GM12878 (cell line): Measurements from ENCODE around the gene CALHM4. TPM values are rescaled to one million over a fixed set of nuclear protein-coding genes. Genes with fewer than 3 reads are reported as not detected.

Experiments used
- polyA plus RNA-seq, 11 experiments: library from polyadenylated mRNA; depleted of rRNA in 4 of 11; unstranded in 6 of 11; stranded (reverse) in 5 of 11; fragments of >200 nt; fragmentation: Nextera tagmentation in 4 of 11; fragmentation: Illumina TruSeq in 1 of 11; extraction: Ambion mirVana in 4 of 11; extraction: Trizol in 1 of 11; gene quantifications; 1 replicate in 1 of 11; 2 replicates in 10 of 11; pipeline versions ENCODE4 v1.2.1 to v1.2.3, GENCODE V29; 2011 to 2016; ENCODE audit warnings: inconsistent platforms in 2 of 11, missing spikeins in 2 of 11, low read depth in 1 of 11
- total RNA-seq, 4 experiments: library from RNA; depleted of rRNA in 3 of 4; stranded (reverse); fragments of >200 nt in 3 of 4; fragmentation: Illumina TruSeq in 1 of 4; extraction: Trizol in 1 of 4; gene quantifications; 2 replicates each; pipeline versions ENCODE4 v1.2.1 to v1.2.3, GENCODE V29; 2013 to 2021

CALHM4 gene
- total and polyA plus RNA-seq, 10 of the 15 experiments (the other 5 are each of a cell fraction or from before 2014, with no cell fraction given) = not detected

Other genes with a start within 250 kb of the CALHM4 start
Only the 7 nearest of the 9 such genes appear.
- gene CALHM6, start 92.4 kb upstream of the CALHM4 start, total RNA-seq (2014; rRNA removed) = 1.2 and 1.5 TPM in 2 replicates
- 1.7 and 2.6 TPM in 2 replicates for gene CALHM6, start 92.4 kb upstream of the CALHM4 start, total RNA-seq (2014; rRNA removed; fragmentation: Illumina TruSeq; extraction: Trizol)
- 0.53 and 1.0 TPM in 2 replicates for gene CALHM6, start 92.4 kb upstream of the CALHM4 start, total RNA-seq (2021)
- gene CALHM6, start 92.4 kb upstream of the CALHM4 start, polyA plus RNA-seq (2011; rRNA removed) = 0.15 and 0.48 TPM in 2 replicates
- gene CALHM6, start 92.4 kb upstream of the CALHM4 start, polyA plus RNA-seq (2014; fragmentation: Illumina TruSeq; extraction: Trizol) = 0.93 and 1.2 TPM in 2 replicates
- gene CALHM6, start 92.4 kb upstream of the CALHM4 start, polyA plus RNA-seq (2014; fragmentation: Nextera tagmentation; extraction: Ambion mirVana) = 1 to 10 TPM; 1.1 to 1.4 TPM
- 1.5 and 2.6 TPM in 2 replicates for gene CALHM6, start 92.4 kb upstream of the CALHM4 start, polyA plus RNA-seq (2014; rRNA removed)
- gene CALHM6, start 92.4 kb upstream of the CALHM4 start, polyA plus RNA-seq (2016; fragmentation: Nextera tagmentation; extraction: Ambion mirVana) = 1 to 10 TPM; 3.2 to 3.4 TPM
- gene CALHM5, start 42.1 kb upstream of the CALHM4 start, total RNA-seq (2014; rRNA removed) = not detected in 2 replicates
- gene CALHM5, start 42.1 kb upstream of the CALHM4 start, total RNA-seq (2014; rRNA removed; fragmentation: Illumina TruSeq; extraction: Trizol) = not detected in 2 replicates
- gene CALHM5, start 42.1 kb upstream of the CALHM4 start, total RNA-seq (2021) = not detected in 2 replicates
- not detected in 2 replicates for gene CALHM5, start 42.1 kb upstream of the CALHM4 start, polyA plus RNA-seq (2011; rRNA removed)
- gene CALHM5, start 42.1 kb upstream of the CALHM4 start, polyA plus RNA-seq (2014; fragmentation: Illumina TruSeq; extraction: Trizol) = not detected in 2 replicates
- not detected for gene CALHM5, start 42.1 kb upstream of the CALHM4 start, polyA plus RNA-seq (2014; fragmentation: Nextera tagmentation; extraction: Ambion mirVana)
- not detected in 2 replicates for gene CALHM5, start 42.1 kb upstream of the CALHM4 start, polyA plus RNA-seq (2014; rRNA removed)
- gene CALHM5, start 42.1 kb upstream of the CALHM4 start, polyA plus RNA-seq (2016; fragmentation: Nextera tagmentation; extraction: Ambion mirVana) = not detected
- not detected in 2 replicates for gene TRAPPC3L, start 8.1 kb upstream of the CALHM4 start, total RNA-seq (2014; rRNA removed)
- not detected in 2 replicates for gene TRAPPC3L, start 8.1 kb upstream of the CALHM4 start, total RNA-seq (2014; rRNA removed; fragmentation: Illumina TruSeq; extraction: Trizol)
- gene TRAPPC3L, start 8.1 kb upstream of the CALHM4 start, total RNA-seq (2021) = not detected in 2 replicates
- gene TRAPPC3L, start 8.1 kb upstream of the CALHM4 start, polyA plus RNA-seq (2011; rRNA removed) = not detected in 2 replicates
- not detected in 2 replicates for gene TRAPPC3L, start 8.1 kb upstream of the CALHM4 start, polyA plus RNA-seq (2014; fragmentation: Illumina TruSeq; extraction: Trizol)
- gene TRAPPC3L, start 8.1 kb upstream of the CALHM4 start, polyA plus RNA-seq (2014; fragmentation: Nextera tagmentation; extraction: Ambion mirVana) = not detected
- not detected in 2 replicates for gene TRAPPC3L, start 8.1 kb upstream of the CALHM4 start, polyA plus RNA-seq (2014; rRNA removed)
- not detected for gene TRAPPC3L, start 8.1 kb upstream of the CALHM4 start, polyA plus RNA-seq (2016; fragmentation: Nextera tagmentation; extraction: Ambion mirVana)
- gene RWDD1, start 17.8 kb downstream of the CALHM4 start, total RNA-seq (2014; rRNA removed) = 44.6 and 49.9 TPM in 2 replicates
- gene RWDD1, start 17.8 kb downstream of the CALHM4 start, total RNA-seq (2014; rRNA removed; fragmentation: Illumina TruSeq; extraction: Trizol) = 74.1 and 74.3 TPM in 2 replicates
- 42.6 and 45.5 TPM in 2 replicates for gene RWDD1, start 17.8 kb downstream of the CALHM4 start, total RNA-seq (2021)
- gene RWDD1, start 17.8 kb downstream of the CALHM4 start, polyA plus RNA-seq (2011; rRNA removed) = 47.8 and 70.2 TPM in 2 replicates
- 94.8 and 107 TPM in 2 replicates for gene RWDD1, start 17.8 kb downstream of the CALHM4 start, polyA plus RNA-seq (2014; fragmentation: Illumina TruSeq; extraction: Trizol)
- 10 to 100 TPM; 57.2 to 87.9 TPM for gene RWDD1, start 17.8 kb downstream of the CALHM4 start, polyA plus RNA-seq (2014; fragmentation: Nextera tagmentation; extraction: Ambion mirVana)
- 28.4 and 40.1 TPM in 2 replicates for gene RWDD1, start 17.8 kb downstream of the CALHM4 start, polyA plus RNA-seq (2014; rRNA removed)
- gene RWDD1, start 17.8 kb downstream of the CALHM4 start, polyA plus RNA-seq (2016; fragmentation: Nextera tagmentation; extraction: Ambion mirVana) = 100 to 1,000 TPM in 1 of 2 experiments, 10 to 100 TPM in 1; 96.5 to 107 TPM
- gene RSPH4A, start 62.7 kb downstream of the CALHM4 start, total RNA-seq (2014; rRNA removed) = 0.23 and 0.27 TPM in 2 replicates
- 0.22 and 0.28 TPM in 2 replicates for gene RSPH4A, start 62.7 kb downstream of the CALHM4 start, total RNA-seq (2014; rRNA removed; fragmentation: Illumina TruSeq; extraction: Trizol)
- 0.13 and 0.28 TPM in 2 replicates for gene RSPH4A, start 62.7 kb downstream of the CALHM4 start, total RNA-seq (2021)
- gene RSPH4A, start 62.7 kb downstream of the CALHM4 start, polyA plus RNA-seq (2011; rRNA removed) = 0.08 and 0.10 TPM in 2 replicates
- gene RSPH4A, start 62.7 kb downstream of the CALHM4 start, polyA plus RNA-seq (2014; fragmentation: Illumina TruSeq; extraction: Trizol) = 0.16 and 0.21 TPM in 2 replicates
- under 1 TPM; 0.07 to 0.23 TPM for gene RSPH4A, start 62.7 kb downstream of the CALHM4 start, polyA plus RNA-seq (2014; fragmentation: Nextera tagmentation; extraction: Ambion mirVana)
- gene RSPH4A, start 62.7 kb downstream of the CALHM4 start, polyA plus RNA-seq (2014; rRNA removed) = 0.08 and 0.23 TPM in 2 replicates
- under 1 TPM in 1 of 2 experiments, not detected in 1; 0.09 TPM for gene RSPH4A, start 62.7 kb downstream of the CALHM4 start, polyA plus RNA-seq (2016; fragmentation: Nextera tagmentation; extraction: Ambion mirVana)
- 16.5 and 20.8 TPM in 2 replicates for gene ZUP1, start 115.0 kb downstream of the CALHM4 start, total RNA-seq (2014; rRNA removed)
- 27.0 TPM in 2 replicates for gene ZUP1, start 115.0 kb downstream of the CALHM4 start, total RNA-seq (2014; rRNA removed; fragmentation: Illumina TruSeq; extraction: Trizol)
- 15.5 and 16.5 TPM in 2 replicates for gene ZUP1, start 115.0 kb downstream of the CALHM4 start, total RNA-seq (2021)
- gene ZUP1, start 115.0 kb downstream of the CALHM4 start, polyA plus RNA-seq (2011; rRNA removed) = 24.1 and 41.6 TPM in 2 replicates
- gene ZUP1, start 115.0 kb downstream of the CALHM4 start, polyA plus RNA-seq (2014; fragmentation: Illumina TruSeq; extraction: Trizol) = 22.6 and 33.5 TPM in 2 replicates
- 10 to 100 TPM in 1 of 2 experiments, 1 to 10 TPM in 1; 10.0 to 16.4 TPM for gene ZUP1, start 115.0 kb downstream of the CALHM4 start, polyA plus RNA-seq (2014; fragmentation: Nextera tagmentation; extraction: Ambion mirVana)
- gene ZUP1, start 115.0 kb downstream of the CALHM4 start, polyA plus RNA-seq (2014; rRNA removed) = 13.1 and 14.4 TPM in 2 replicates
- 10 to 100 TPM; 19.6 to 19.8 TPM for gene ZUP1, start 115.0 kb downstream of the CALHM4 start, polyA plus RNA-seq (2016; fragmentation: Nextera tagmentation; extraction: Ambion mirVana)
- 4.2 and 4.8 TPM in 2 replicates for gene KPNA5, start 127.5 kb downstream of the CALHM4 start, total RNA-seq (2014; rRNA removed)
- gene KPNA5, start 127.5 kb downstream of the CALHM4 start, total RNA-seq (2014; rRNA removed; fragmentation: Illumina TruSeq; extraction: Trizol) = 7.0 and 7.6 TPM in 2 replicates
- gene KPNA5, start 127.5 kb downstream of the CALHM4 start, total RNA-seq (2021) = 6.0 and 7.0 TPM in 2 replicates
- gene KPNA5, start 127.5 kb downstream of the CALHM4 start, polyA plus RNA-seq (2011; rRNA removed) = 4.8 and 10.6 TPM in 2 replicates
- gene KPNA5, start 127.5 kb downstream of the CALHM4 start, polyA plus RNA-seq (2014; fragmentation: Illumina TruSeq; extraction: Trizol) = 4.7 and 5.9 TPM in 2 replicates
- 1 to 10 TPM; 1.9 to 2.5 TPM for gene KPNA5, start 127.5 kb downstream of the CALHM4 start, polyA plus RNA-seq (2014; fragmentation: Nextera tagmentation; extraction: Ambion mirVana)
- gene KPNA5, start 127.5 kb downstream of the CALHM4 start, polyA plus RNA-seq (2014; rRNA removed) = 2.9 and 4.6 TPM in 2 replicates
- gene KPNA5, start 127.5 kb downstream of the CALHM4 start, polyA plus RNA-seq (2016; fragmentation: Nextera tagmentation; extraction: Ambion mirVana) = 1 to 10 TPM; 3.0 to 4.4 TPM